ENCODE measurements around the gene TBC1D2B. TPM values are rescaled to one million over a fixed set of nuclear protein-coding genes. Genes with fewer than 3 reads are reported as not detected.
A peak's percentile ranks its signal among the peaks of the same experiment; 100 is the strongest.

The TBC1D2B gene
- total RNA-seq, 1 donor from 2014 or later = 63.6 TPM

DNA sequence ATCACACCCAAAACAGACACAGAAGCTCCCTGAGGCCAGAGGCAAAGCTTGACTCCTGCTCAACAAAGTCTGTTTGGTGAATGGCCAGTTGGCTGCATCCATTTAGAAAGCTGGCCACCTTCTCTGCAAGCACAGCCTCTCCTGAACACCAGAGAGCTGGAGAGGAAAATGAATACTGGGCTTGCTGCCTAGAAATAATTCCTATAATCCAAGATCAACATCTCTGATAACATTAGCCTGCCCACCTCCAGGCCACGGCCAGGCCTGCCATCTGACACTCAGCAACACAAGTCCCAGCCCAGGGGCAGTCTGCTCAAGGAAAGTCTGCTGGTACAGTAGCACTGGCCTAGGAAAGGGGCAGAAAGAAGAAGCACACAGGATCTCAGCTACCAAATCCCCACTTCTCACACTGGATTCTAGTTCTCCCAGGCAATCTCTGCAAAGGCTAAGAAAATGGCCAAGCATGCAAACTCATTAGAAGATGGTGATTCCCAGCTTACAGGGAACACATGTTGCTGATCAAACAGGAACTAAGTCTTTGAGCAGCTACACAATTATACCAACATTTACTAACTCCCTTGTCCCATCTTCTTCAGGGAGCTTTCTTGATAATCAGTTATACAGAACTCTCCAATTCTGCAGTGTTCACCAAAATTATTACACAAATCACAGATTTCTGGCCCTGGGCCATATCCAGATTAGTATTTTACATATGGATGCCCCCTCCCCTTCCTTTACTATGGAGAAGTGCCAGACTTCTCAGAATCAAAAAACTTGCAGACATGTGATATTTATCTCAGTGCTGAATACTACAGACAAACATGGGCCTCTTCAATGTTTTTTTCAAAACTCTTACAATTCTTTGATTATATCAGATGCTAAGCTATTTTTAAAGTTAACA, 9.9 kb downstream of the TBC1D2B start:
- Histone ChIP-seq H3K27ac (peak overlapping the region; percentile 87), H3K27me3 (no peaks in the 10 kb centered on the region), H3K36me3 (no peaks in the 10 kb centered on the region), H3K9me3 (no peaks in the 10 kb centered on the region), H3K4me1 (peaks cover 97% of the 10 kb centered on the region), H3K4me3 (no peak overlapping the region)
- intact Hi-C loops (cut with DNase I) = no loop called here
- DNase-seq (ENCODE audit: extremely low spot score in 2 of 2) = no peak
- TF ChIP-seq POLR2A (IDR thresholded peaks at IDR 0.05) = no peak
- no peak for TF ChIP-seq POLR2AphosphoS5 (IDR thresholded peaks at IDR 0.05; ENCODE audit: insufficient read depth in 1 of 2, low read depth in 1 of 2)
- TF ChIP-seq, protein P1, sequence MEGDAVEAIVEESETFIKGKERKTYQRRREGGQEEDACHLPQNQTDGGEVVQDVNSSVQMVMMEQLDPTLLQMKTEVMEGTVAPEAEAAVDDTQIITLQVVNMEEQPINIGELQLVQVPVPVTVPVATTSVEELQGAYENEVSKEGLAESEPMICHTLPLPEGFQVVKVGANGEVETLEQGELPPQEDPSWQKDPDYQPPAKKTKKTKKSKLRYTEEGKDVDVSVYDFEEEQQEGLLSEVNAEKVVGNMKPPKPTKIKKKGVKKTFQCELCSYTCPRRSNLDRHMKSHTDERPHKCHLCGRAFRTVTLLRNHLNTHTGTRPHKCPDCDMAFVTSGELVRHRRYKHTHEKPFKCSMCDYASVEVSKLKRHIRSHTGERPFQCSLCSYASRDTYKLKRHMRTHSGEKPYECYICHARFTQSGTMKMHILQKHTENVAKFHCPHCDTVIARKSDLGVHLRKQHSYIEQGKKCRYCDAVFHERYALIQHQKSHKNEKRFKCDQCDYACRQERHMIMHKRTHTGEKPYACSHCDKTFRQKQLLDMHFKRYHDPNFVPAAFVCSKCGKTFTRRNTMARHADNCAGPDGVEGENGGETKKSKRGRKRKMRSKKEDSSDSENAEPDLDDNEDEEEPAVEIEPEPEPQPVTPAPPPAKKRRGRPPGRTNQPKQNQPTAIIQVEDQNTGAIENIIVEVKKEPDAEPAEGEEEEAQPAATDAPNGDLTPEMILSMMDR (IDR thresholded peaks at IDR 0.05) = no peak

DNA sequence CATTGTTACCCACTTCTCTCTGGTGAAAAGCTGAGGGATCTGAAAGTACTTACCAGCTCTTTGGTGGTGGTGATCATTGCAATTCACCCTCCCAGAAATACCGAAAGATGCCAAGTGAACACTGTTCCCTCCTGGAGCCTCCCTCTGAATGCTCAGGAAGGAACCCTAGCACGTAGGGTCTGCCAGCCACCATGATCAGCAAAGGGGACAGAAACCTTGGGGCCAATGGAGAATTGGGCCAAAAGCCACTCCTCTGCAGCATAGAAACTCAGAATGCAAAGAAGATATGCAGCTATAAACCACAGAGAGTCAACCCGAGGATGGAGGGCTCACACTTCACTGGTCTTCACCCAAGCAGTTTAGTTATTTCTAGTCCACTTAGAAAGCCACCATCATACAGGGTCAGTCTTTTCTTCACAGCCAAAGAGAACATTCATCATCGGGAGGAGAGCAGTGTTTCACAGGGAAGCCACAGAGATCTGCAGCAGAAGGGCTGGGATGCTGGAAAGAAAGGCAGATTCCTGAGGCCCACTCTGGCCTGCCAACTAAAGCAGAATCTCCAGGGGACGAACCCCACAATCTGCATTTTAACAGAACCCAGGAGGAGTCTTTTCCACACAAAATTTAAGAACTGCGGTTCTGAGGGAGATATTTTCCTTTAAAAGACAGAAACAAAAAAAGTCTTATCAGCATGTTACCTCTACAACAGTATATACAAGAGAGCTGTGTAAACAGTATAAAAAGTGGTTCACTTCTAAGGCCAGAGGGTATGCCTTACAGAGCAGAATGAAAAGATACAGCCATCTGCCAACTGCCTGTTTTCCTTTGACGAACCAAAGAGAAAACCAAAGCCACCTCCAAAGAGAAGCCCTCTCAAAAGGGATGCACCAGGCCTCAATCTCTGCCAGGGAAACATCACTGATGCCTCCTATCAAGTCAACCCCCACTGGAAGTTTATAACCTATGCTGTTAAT, 11.3 kb downstream of the TBC1D2B start:
- Histone ChIP-seq H3K27ac (peak overlapping the region; percentile 87), H3K4me3 (no peak overlapping the region), H3K4me1 (peaks cover 98% of the 10 kb centered on the region), H3K27me3 (no peaks in the 10 kb centered on the region), H3K9me3 (no peaks in the 10 kb centered on the region), H3K36me3 (no peaks in the 10 kb centered on the region)
- intact Hi-C loops (cut with DNase I) = no loop called here
- DNase-seq (ENCODE audit: extremely low spot score in 2 of 2) = no peak
- TF ChIP-seq POLR2AphosphoS5 (IDR thresholded peaks at IDR 0.05; ENCODE audit: insufficient read depth in 1 of 2, low read depth in 1 of 2) (no peak), POLR2A (IDR thresholded peaks at IDR 0.05) (no peak)
- TF ChIP-seq, protein P1 (IDR thresholded peaks at IDR 0.05) = no peak

DNA sequence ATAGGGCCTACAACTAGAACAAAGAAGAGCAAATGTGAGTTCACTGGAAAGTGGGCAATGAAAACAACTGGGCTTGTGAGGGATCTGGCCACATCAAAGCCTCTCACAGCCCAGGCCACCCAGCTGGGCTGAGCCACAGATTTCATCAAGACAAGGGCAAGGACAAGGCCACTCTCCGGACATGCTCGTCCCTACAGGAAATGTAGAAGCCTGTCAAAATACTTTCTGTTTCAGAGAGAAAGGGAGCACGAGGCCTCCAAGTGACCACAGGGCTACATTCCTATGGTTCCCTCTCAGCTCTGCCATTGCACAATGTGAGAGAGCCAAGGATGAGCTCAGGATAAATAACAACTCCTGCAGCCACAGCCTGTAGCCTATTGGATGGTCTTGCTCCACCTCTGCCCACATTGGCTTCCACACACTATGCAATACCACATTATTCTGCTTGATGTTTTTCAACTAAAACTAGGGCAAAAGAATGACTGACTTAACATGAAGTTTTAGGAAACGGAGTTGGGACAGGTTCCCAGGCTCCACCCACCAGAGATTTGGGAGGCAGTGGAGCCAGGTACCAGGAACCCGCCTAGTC, 12.1 kb downstream of the TBC1D2B start:
- H3K27ac ChIP-seq = peak overlapping the region; percentile 87
- H3K9me3 ChIP-seq = no peaks in the 10 kb centered on the region
- DNase-seq (ENCODE audit: extremely low spot score in 2 of 2) = peak in 1 of 2 donors; percentile 98
- TF ChIP-seq POLR2A (IDR thresholded peaks at IDR 0.05) = no peak
- TF ChIP-seq, protein P1 (IDR thresholded peaks at IDR 0.05) = no peak
- peak; percentile 47 to 49 for TF ChIP-seq POLR2AphosphoS5 (IDR thresholded peaks at IDR 0.05; ENCODE audit: insufficient read depth in 1 of 2, low read depth in 1 of 2)
- peak overlapping the region in 1 of 2 donors; percentile 3 for H3K4me3 ChIP-seq
- peaks cover 98% of the 10 kb centered on the region for H3K4me1 ChIP-seq
- intact Hi-C loops (cut with DNase I) = no loop called here
- H3K36me3 ChIP-seq = no peaks in the 10 kb centered on the region
- no peaks in the 10 kb centered on the region for H3K27me3 ChIP-seq

DNA sequence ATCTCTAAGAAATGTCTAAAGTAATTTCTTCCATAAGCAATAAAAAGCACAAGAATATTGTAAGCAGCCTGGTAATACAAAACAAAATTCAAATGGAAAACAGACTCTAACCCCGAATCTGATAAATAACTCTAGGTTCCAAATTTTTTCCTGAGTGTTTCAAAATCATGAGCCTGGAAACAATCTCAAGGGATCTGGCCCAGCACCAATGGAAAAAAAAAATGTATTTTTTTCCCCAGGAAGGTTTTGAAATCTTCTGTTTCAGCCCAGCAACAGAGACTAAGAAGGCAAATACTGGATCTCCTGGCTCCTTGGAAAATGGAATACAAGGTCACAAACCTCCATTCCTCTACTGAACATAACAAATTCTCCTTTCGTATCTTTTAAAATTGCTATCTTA, 13.0 kb downstream of the TBC1D2B start:
- TF ChIP-seq POLR2A (IDR thresholded peaks at IDR 0.05) (no peak), POLR2AphosphoS5 (IDR thresholded peaks at IDR 0.05; ENCODE audit: insufficient read depth in 1 of 2, low read depth in 1 of 2) (no peak)
- TF ChIP-seq, protein P1 (IDR thresholded peaks at IDR 0.05) = no peak
- peaks cover 98% of the 10 kb centered on the region for H3K4me1 ChIP-seq
- DNase-seq (ENCODE audit: extremely low spot score in 2 of 2) = no peak
- H3K4me3 ChIP-seq = peak overlapping the region in 1 of 2 donors; percentile 3
- intact Hi-C loops (cut with DNase I) = no loop called here
- H3K36me3 ChIP-seq = no peaks in the 10 kb centered on the region
- no peaks in the 10 kb centered on the region for H3K9me3 ChIP-seq
- no peaks in the 10 kb centered on the region for H3K27me3 ChIP-seq
- H3K27ac ChIP-seq = peak overlapping the region; percentile 87
